Trophoblast cell (in vitro differentiated cells and primary cell): ENCODE results near the gene AGBL4.

Experiments
- DNase-seq, 2 donors: peaks; one replicate each; pipeline ENCODE4 v3.0.0-alpha.2; 2016
- H2AFZ ChIP-seq: 2 replicates; pipeline ENCODE4 v1.6.1; 2013; ENCODE audit warnings: low read length, moderate library complexity, mild to moderate bottlenecking; ENCODE audit not compliant: insufficient read depth, poor library complexity
- H2AK5ac ChIP-seq: 2 replicates; pipeline ENCODE4 v1.6.1; 2013; ENCODE audit warnings: mild to moderate bottlenecking, low read length
- H2BK120ac ChIP-seq: 2 replicates; pipeline ENCODE4 v1.6.1; 2013; ENCODE audit warnings: low read length, mild to moderate bottlenecking, moderate library complexity; ENCODE audit not compliant: insufficient read depth, poor library complexity
- H2BK12ac ChIP-seq: 2 replicates; pipeline ENCODE4 v1.6.1; 2013; ENCODE audit warnings: mild to moderate bottlenecking, low read length, moderate library complexity
- H2BK5ac ChIP-seq: 2 replicates; pipeline ENCODE4 v1.6.1; 2013; ENCODE audit warnings: low read length, low read depth, moderate library complexity, mild to moderate bottlenecking; ENCODE audit not compliant: poor library complexity
- H3K14ac ChIP-seq: 2 replicates; pipeline ENCODE4 v1.6.1; 2013; ENCODE audit warnings: mild to moderate bottlenecking, low read length
- H3K18ac ChIP-seq: 2 replicates; pipeline ENCODE4 v1.6.1; 2013; ENCODE audit warnings: mild to moderate bottlenecking, low read length
- H3K23ac ChIP-seq: 2 replicates; pipeline ENCODE4 v1.6.1; 2013; ENCODE audit warnings: low read length
- H3K27ac ChIP-seq: 2 replicates; pipeline ENCODE4 v1.5.1; 2013; ENCODE audit warnings: low read depth, mild to moderate bottlenecking, inconsistent platforms, low read length, moderate library complexity
- H3K27me3 ChIP-seq: 2 replicates; pipeline ENCODE4 v1.6.1; 2013; ENCODE audit warnings: inconsistent platforms, mild to moderate bottlenecking, low read length, moderate library complexity; ENCODE audit not compliant: insufficient read depth
- H3K36me3 ChIP-seq, 2 experiments: 1 replicate in 1 of 2; 2 replicates in 1 of 2; pipeline ENCODE4 v1.6.1; 2013; ENCODE audit warnings: low read length in 2 of 2, mild to moderate bottlenecking in 2 of 2, moderate library complexity in 1 of 2; ENCODE audit not compliant: insufficient read depth in 2 of 2, control insufficient read depth in 1 of 2
- H3K4ac ChIP-seq: 2 replicates; pipeline ENCODE4 v1.6.1; 2013; ENCODE audit warnings: low read depth, mild to moderate bottlenecking, low read length, moderate library complexity
- H3K4me1 ChIP-seq, 2 experiments: 1 replicate in 1 of 2; 2 replicates in 1 of 2; pipeline ENCODE4 v1.6.1; 2013; ENCODE audit warnings: low read length in 2 of 2, mild to moderate bottlenecking in 2 of 2, moderate library complexity in 1 of 2; ENCODE audit not compliant: insufficient read depth in 2 of 2, control insufficient read depth in 1 of 2
- H3K4me2 ChIP-seq: 2 replicates; pipeline ENCODE4 v1.6.1; 2013; ENCODE audit warnings: inconsistent platforms, mild to moderate bottlenecking, low read length, moderate library complexity
- H3K4me3 ChIP-seq: 2 replicates; pipeline ENCODE4 v1.5.1; 2013; ENCODE audit warnings: mild to moderate bottlenecking, low read depth, low read length, inconsistent platforms
- H3K79me1 ChIP-seq: one replicate; pipeline ENCODE4 v1.6.1; 2013; ENCODE audit warnings: low read length
- H3K79me2 ChIP-seq: 2 replicates; pipeline ENCODE4 v1.6.1; 2013; ENCODE audit warnings: low read length, mild to moderate bottlenecking; ENCODE audit not compliant: control insufficient read depth, insufficient read depth, poor library complexity
- H3K9ac ChIP-seq: 2 replicates; pipeline ENCODE4 v1.6.1; 2013; ENCODE audit warnings: mild to moderate bottlenecking, low read length
- H3K9me3 ChIP-seq: 2 replicates; pipeline ENCODE4 v1.6.1; 2013; ENCODE audit warnings: low read depth, mild to moderate bottlenecking, control low read depth, inconsistent platforms, low read length; ENCODE audit not compliant: insufficient read depth
- H4K12ac ChIP-seq: 2 replicates; pipeline ENCODE4 v1.6.1; 2013; ENCODE audit warnings: low read depth, mild to moderate bottlenecking, low read length, moderate library complexity
- H4K8ac ChIP-seq: 2 replicates; pipeline ENCODE4 v1.6.1; 2013; ENCODE audit warnings: low read depth, mild to moderate bottlenecking, low read length, moderate library complexity
- H4K91ac ChIP-seq: one replicate; pipeline ENCODE4 v1.6.1; 2013; ENCODE audit warnings: low read depth, mild to moderate bottlenecking, low read length, moderate library complexity
- whole genome bisulfite sequencing: extraction: QIAGEN DNeasy Blood & Tissue Kit; methylation state at CpG from one replicate; pipeline ENCODE4 v1.1.7; 2013; ENCODE audit warnings: missing lambda C conversion rate; ENCODE audit not compliant: insufficient read length, insufficient coverage; ENCODE audit errors: extremely low coverage; 5-methylcytosine and 5-hydroxymethylcytosine counted together

The AGBL4 gene

GRCh38 chr1:48932366-48932765 is 1091.4 kb downstream of the AGBL4 start:
- Histone ChIP-seq H3K27ac (no peak overlapping the region), H2BK5ac (no peak overlapping the region), H4K91ac (no peak overlapping the region), H2AFZ (no peak overlapping the region), H2AK5ac (no peak overlapping the region), H4K8ac (no peak overlapping the region), H3K9ac (no peak overlapping the region), H3K9me3 (no peaks in the 10 kb centered on the region), H4K12ac (no peak overlapping the region), H3K14ac (no peak overlapping the region), H3K79me2 (no peaks in the 10 kb centered on the region), H3K4me2 (no peak overlapping the region), H2BK120ac (no peak overlapping the region), H2BK12ac (no peak overlapping the region), H3K79me1 (no peaks in the 10 kb centered on the region), H3K4me3 (no peak overlapping the region), H3K4me1 (no peaks in the 10 kb centered on the region), H3K23ac (no peak overlapping the region), H3K36me3 (no peaks in the 10 kb centered on the region), H3K27me3 (no peaks in the 10 kb centered on the region), H3K18ac (no peak overlapping the region), H3K4ac (no peak overlapping the region)
- DNase-seq, result no peak
- WGBS, result no CpG with 5 or more reads among the region's 1 CpG

GRCh38 chr1:48931506-48932192 is 1092.1 kb downstream of the AGBL4 start:
- Histone ChIP-seq H3K4me3 (no peak overlapping the region), H4K91ac (no peak overlapping the region), H2AK5ac (no peak overlapping the region), H3K18ac (no peak overlapping the region), H3K36me3 (no peaks in the 10 kb centered on the region), H2AFZ (no peak overlapping the region), H4K8ac (no peak overlapping the region), H3K4me2 (no peak overlapping the region), H3K27me3 (no peaks in the 10 kb centered on the region), H3K79me2 (no peaks in the 10 kb centered on the region), H3K4ac (no peak overlapping the region), H3K23ac (no peak overlapping the region), H2BK12ac (no peak overlapping the region), H3K79me1 (no peaks in the 10 kb centered on the region), H2BK120ac (no peak overlapping the region), H4K12ac (no peak overlapping the region), H3K4me1 (no peaks in the 10 kb centered on the region), H3K9me3 (no peaks in the 10 kb centered on the region), H3K27ac (no peak overlapping the region), H2BK5ac (no peak overlapping the region), H3K9ac (no peak overlapping the region), H3K14ac (no peak overlapping the region)
- DNase-seq, result no peak
- WGBS, result no CpG with 5 or more reads among the region's 7 CpGs

GRCh38 chr1:48930011-48930410 is 1093.7 kb downstream of the AGBL4 start:
- Histone ChIP-seq H4K12ac (no peak overlapping the region), H2AFZ (no peak overlapping the region), H3K9ac (no peak overlapping the region), H3K9me3 (no peaks in the 10 kb centered on the region), H3K18ac (no peak overlapping the region), H3K36me3 (no peaks in the 10 kb centered on the region), H3K4me3 (no peak overlapping the region), H3K14ac (no peak overlapping the region), H2AK5ac (no peak overlapping the region), H2BK5ac (no peak overlapping the region), H4K8ac (no peak overlapping the region), H3K4me1 (no peaks in the 10 kb centered on the region), H3K27ac (no peak overlapping the region), H4K91ac (no peak overlapping the region), H3K4ac (no peak overlapping the region), H2BK120ac (no peak overlapping the region), H2BK12ac (no peak overlapping the region), H3K23ac (no peak overlapping the region), H3K79me2 (no peaks in the 10 kb centered on the region), H3K79me1 (no peaks in the 10 kb centered on the region), H3K27me3 (no peaks in the 10 kb centered on the region), H3K4me2 (no peak overlapping the region)
- DNase-seq, result no peak
- no CpG with 5 or more reads among the region's 4 CpGs for WGBS

- no peaks in the 10 kb centered on the region for H3K36me3 ChIP-seq
- no peak overlapping the region for H3K9ac ChIP-seq
- no peaks in the 10 kb centered on the region for H3K79me1 ChIP-seq
Measured at GRCh38 chr1:48924099-48924498, 1099.7 kb downstream of the AGBL4 start.

More at GRCh38 chr1:48924099-48924498, 1099.7 kb downstream of the AGBL4 start:
- no peak overlapping the region for H2BK5ac ChIP-seq
- H2AFZ ChIP-seq, result no peak overlapping the region
- no peak overlapping the region for H3K4me3 ChIP-seq
- no peak overlapping the region for H4K8ac ChIP-seq
- no peak overlapping the region for H4K12ac ChIP-seq
- no peak overlapping the region for H2BK12ac ChIP-seq
- H2AK5ac ChIP-seq, result no peak overlapping the region
- H3K14ac ChIP-seq, result no peak overlapping the region
- H3K27ac ChIP-seq, result no peak overlapping the region
- H3K4ac ChIP-seq, result no peak overlapping the region
- H3K4me2 ChIP-seq, result no peak overlapping the region
- H3K79me2 ChIP-seq, result no peaks in the 10 kb centered on the region
- no peaks in the 10 kb centered on the region for H3K4me1 ChIP-seq
- no peaks in the 10 kb centered on the region for H3K9me3 ChIP-seq
- no peak overlapping the region for H3K23ac ChIP-seq
- H3K18ac ChIP-seq, result no peak overlapping the region
- no peak for DNase-seq
- no peak overlapping the region for H4K91ac ChIP-seq
- H2BK120ac ChIP-seq, result no peak overlapping the region
- no peaks in the 10 kb centered on the region for H3K27me3 ChIP-seq
